HUES48 (cell line): ENCODE measurements around the gene CD24.
A peak's percentile ranks its signal among the peaks of the same experiment; 100 is the strongest.
"Not testable (repeated sequence)": the region's sequence is repeated elsewhere in the genome, so short reads cannot be mapped to it uniquely, and the experiment has no call there.

Experiments used
- H3K27ac ChIP-seq: one replicate; pipeline ENCODE4 v1.7.0; 2013; ENCODE audit warnings: low read depth, low read length, inconsistent platforms
- H3K27me3 ChIP-seq: 2 replicates; pipeline ENCODE4 v1.6.1; 2013; ENCODE audit warnings: mild to moderate bottlenecking, low read length; ENCODE audit not compliant: control insufficient read depth, insufficient read depth
- H3K36me3 ChIP-seq: 2 replicates; pipeline ENCODE4 v1.6.1; 2013; ENCODE audit warnings: low read length; ENCODE audit not compliant: control insufficient read depth, insufficient read depth
- H3K4me1 ChIP-seq: 2 replicates; pipeline ENCODE4 v1.6.1; 2013; ENCODE audit warnings: mild to moderate bottlenecking, low read length; ENCODE audit not compliant: control insufficient read depth, insufficient read depth
- H3K4me3 ChIP-seq: 2 replicates; pipeline ENCODE4 v1.5.1; 2013; ENCODE audit warnings: mild to moderate bottlenecking, low read depth, low read length
- H3K9ac ChIP-seq: 2 replicates; pipeline ENCODE4 v1.6.1; 2013; ENCODE audit warnings: mild to moderate bottlenecking, low read depth, low read length, moderate library complexity
- H3K9me3 ChIP-seq: 2 replicates; pipeline ENCODE4 v1.6.1; 2013; ENCODE audit warnings: low read length; ENCODE audit not compliant: control insufficient read depth, insufficient read depth

CD24 gene

GRCh38 chr6:106974336-106974998 lies at the start of gene CD24:
Gene CD24 (minus strand): TSS chr6:106974729. CDS start chr6:106974646, 83 bp downstream.
- Histone ChIP-seq H3K36me3 (peaks cover 41% of the 10 kb centered on the region), H3K27me3 (no peaks in the 10 kb centered on the region), H3K9ac (peak within 1 kb of the TSS; percentile 99), H3K9me3 (no peaks in the 10 kb centered on the region), H3K4me1 (peaks cover 12% of the 10 kb centered on the region; the same call in 1 of the 2 replicates), H3K27ac (peak within 1 kb of the TSS; percentile 99), H3K4me3 (peak within 1 kb of the TSS; percentile 91)

- H3K9me3 ChIP-seq = no peaks in the 10 kb centered on the region
- no peak overlapping the region for H3K4me3 ChIP-seq
- H3K27me3 ChIP-seq = no peaks in the 10 kb centered on the region
- no peak overlapping the region for H3K27ac ChIP-seq
- no peaks in the 10 kb centered on the region for H3K4me1 ChIP-seq
- no peak overlapping the region for H3K9ac ChIP-seq
- no peaks in the 10 kb centered on the region for H3K36me3 ChIP-seq
Observed at GRCh38 chr6:107021446-107022185, 47.1 kb upstream of the CD24 start.

GRCh38 chr6:107020239-107020638 lies 45.7 kb upstream of the CD24 start:
- Histone ChIP-seq H3K27ac (no peak overlapping the region), H3K9ac (no peak overlapping the region), H3K27me3 (no peaks in the 10 kb centered on the region), H3K36me3 (no peaks in the 10 kb centered on the region), H3K4me3 (no peak overlapping the region), H3K4me1 (no peaks in the 10 kb centered on the region), H3K9me3 (no peaks in the 10 kb centered on the region)

- H3K4me1 ChIP-seq, H3K9me3 ChIP-seq, H3K9ac ChIP-seq: not testable (repeated sequence)
Observed at GRCh38 chr6:107019628-107020027, 45.1 kb upstream of the CD24 start.

GRCh38 chr6:107019047-107019446 lies 44.5 kb upstream of the CD24 start:
- Histone ChIP-seq H3K9me3 (no peaks in the 10 kb centered on the region), H3K27me3 (no peaks in the 10 kb centered on the region), H3K27ac (no peak overlapping the region)

More at GRCh38 chr6:107019628-107020027, 45.1 kb upstream of the CD24 start:
- H3K4me3 ChIP-seq, H3K27ac ChIP-seq, H3K27me3 ChIP-seq, H3K36me3 ChIP-seq: not testable (repeated sequence)

GRCh38 chr6:107009499-107009898 lies 35.0 kb upstream of the CD24 start:
- H3K4me3 ChIP-seq = no peak overlapping the region
- no peak overlapping the region for H3K9ac ChIP-seq
- H3K27ac ChIP-seq = no peak overlapping the region
- H3K9me3 ChIP-seq = no peaks in the 10 kb centered on the region
- H3K27me3 ChIP-seq = no peaks in the 10 kb centered on the region
- H3K36me3 ChIP-seq = no peaks in the 10 kb centered on the region
- no peaks in the 10 kb centered on the region for H3K4me1 ChIP-seq

More at GRCh38 chr6:107019047-107019446, 44.5 kb upstream of the CD24 start:
- H3K9ac ChIP-seq = no peak overlapping the region
- H3K36me3 ChIP-seq = no peaks in the 10 kb centered on the region
- H3K4me3 ChIP-seq = no peak overlapping the region
- H3K4me1 ChIP-seq = no peaks in the 10 kb centered on the region

GRCh38 chr6:106997392-106998158 lies 23.0 kb upstream of the CD24 start:
- Histone ChIP-seq H3K27me3 (no peaks in the 10 kb centered on the region), H3K9me3 (no peaks in the 10 kb centered on the region), H3K9ac (no peak overlapping the region), H3K4me3 (no peak overlapping the region), H3K36me3 (no peaks in the 10 kb centered on the region), H3K27ac (no peak overlapping the region), H3K4me1 (peaks cover 7% of the 10 kb centered on the region)

- no peak overlapping the region for H3K27ac ChIP-seq
- no peaks in the 10 kb centered on the region for H3K36me3 ChIP-seq
- peaks cover 7% of the 10 kb centered on the region for H3K4me1 ChIP-seq
- no peaks in the 10 kb centered on the region for H3K9me3 ChIP-seq
- H3K27me3 ChIP-seq = no peaks in the 10 kb centered on the region
- H3K9ac ChIP-seq = no peak overlapping the region
- no peak overlapping the region for H3K4me3 ChIP-seq
Observed at GRCh38 chr6:106995640-106996039, 21.1 kb upstream of the CD24 start.

- not testable (repeated sequence) for H3K4me3 ChIP-seq, H3K36me3 ChIP-seq, H3K4me1 ChIP-seq, H3K27me3 ChIP-seq, H3K9me3 ChIP-seq, H3K9ac ChIP-seq, H3K27ac ChIP-seq
Observed at GRCh38 chr6:106989737-106990136, 15.2 kb upstream of the CD24 start.

GRCh38 chr6:106988664-106989063 lies 14.1 kb upstream of the CD24 start:
- H3K27me3 ChIP-seq = no peaks in the 10 kb centered on the region
- H3K27ac ChIP-seq = no peak overlapping the region
- H3K9me3 ChIP-seq = no peaks in the 10 kb centered on the region
- no peaks in the 10 kb centered on the region for H3K4me1 ChIP-seq
- H3K36me3 ChIP-seq = no peaks in the 10 kb centered on the region
- H3K4me3 ChIP-seq = no peak overlapping the region
- H3K9ac ChIP-seq = no peak overlapping the region

GRCh38 chr6:106981926-106982325 lies 7.4 kb upstream of the CD24 start:
- Histone ChIP-seq H3K9me3 (no peaks in the 10 kb centered on the region), H3K4me1 (peaks cover 15% of the 10 kb centered on the region), H3K4me3 (no peak overlapping the region), H3K27ac (no peak overlapping the region), H3K36me3 (no peaks in the 10 kb centered on the region), H3K9ac (no peak overlapping the region), H3K27me3 (no peaks in the 10 kb centered on the region)
